SK-N-SH (cell line): Measurements from ENCODE around the gene CLEC9A. TPM values are rescaled to one million over a fixed set of nuclear protein-coding genes. Genes with fewer than 3 reads are reported as not detected.

Experiments
- CTCF ChIA-PET: fragments of 300-600, 350-600 bp; formaldehyde crosslinking; extraction: SDS; loops from one replicate; lab custom pipeline; 2021; lab: Yijun Ruan, JAX
- POLR2A ChIA-PET: fragments of 350-600 bp; sonication (Branson Sonifier 250); formaldehyde crosslinking; extraction: SDS; loops from one replicate; lab custom pipeline; 2020; ENCODE audit warnings: antibody characterized with exemption, inconsistent platforms; lab: Yijun Ruan, JAX
- DNase-seq: peaks from one replicate; pipeline ENCODE4 v3.0.0; 2012
- H2AFZ ChIP-seq: fragments of 200-600 bp; sonication (generic); 2 replicates; pipeline ENCODE4 v1.8.1; 2016; ENCODE audit warnings: antibody characterized with exemption, mild to moderate bottlenecking, low read depth
- H3F3A ChIP-seq: fragments of 200-600 bp; sonication (generic); replicated peaks from 2 replicates; pipeline ENCODE3; 2016; ENCODE audit warnings: antibody characterized with exemption, mild to moderate bottlenecking; ENCODE audit not compliant: insufficient read depth
- H3K27ac ChIP-seq, 2 experiments: fragments of 200-500 bp in 1 of 2; fragments of 200-600 bp in 1 of 2; sonication (Bioruptor generic) in 1 of 2; sonication (generic), shearing (Covaris generic) in 1 of 2; 2 replicates each; pipeline versions ENCODE4 v1.5.1 to v1.6.1; 2014 to 2016; ENCODE audit warnings: low read depth in 2 of 2, inconsistent platforms in 1 of 2, low read length in 1 of 2, mild to moderate bottlenecking in 1 of 2, mixed read lengths in 1 of 2
- H3K27me3 ChIP-seq: fragments of 200-600 bp; sonication (generic), shearing (Covaris generic); 2 replicates; pipeline ENCODE4 v1.6.1; 2016; ENCODE audit warnings: mixed run types; ENCODE audit not compliant: insufficient read depth
- H3K36me3 ChIP-seq, 2 experiments: fragments of 200-500 bp in 1 of 2; fragments of 200-600 bp in 1 of 2; sonication (Bioruptor generic) in 1 of 2; sonication (generic) in 1 of 2; replicated peaks in 1 of 2; 2 replicates each; pipeline versions ENCODE3 to v1.5.1; 2014 to 2016; ENCODE audit warnings: low read length in 1 of 2, mild to moderate bottlenecking in 1 of 2; ENCODE audit not compliant: insufficient read depth in 2 of 2, control insufficient read depth in 1 of 2
- H3K4me1 ChIP-seq, 2 experiments: fragments of 200-500 bp in 1 of 2; fragments of 200-600 bp in 1 of 2; sonication (Bioruptor generic) in 1 of 2; sonication (generic), shearing (Covaris generic) in 1 of 2; 2 replicates each; pipeline versions ENCODE4 v1.5.1 to v1.6.1; 2014 to 2016; ENCODE audit warnings: low read depth in 1 of 2, low read length in 1 of 2, mixed run types in 1 of 2; ENCODE audit not compliant: insufficient read depth in 2 of 2, control insufficient read depth in 1 of 2
- H3K4me2 ChIP-seq: fragments of 200-600 bp; sonication (generic), shearing (Covaris generic); 2 replicates; pipeline ENCODE4 v1.6.1; 2017; ENCODE audit warnings: mixed run types
- H3K4me3 ChIP-seq, 2 experiments: fragments of 200-500 bp in 1 of 2; fragments of 200-600 bp in 1 of 2; sonication (Bioruptor generic) in 1 of 2; sonication (generic), shearing (Covaris generic) in 1 of 2; 2 replicates each; pipeline versions ENCODE4 v1.5.1 to v1.8.1; 2014 to 2016; ENCODE audit warnings: low read depth in 2 of 2, inconsistent platforms in 1 of 2, low read length in 1 of 2, mild to moderate bottlenecking in 1 of 2, mixed read lengths in 1 of 2, moderate library complexity in 1 of 2
- H3K79me2 ChIP-seq: fragments of 200-600 bp; sonication (generic); 2 replicates; pipeline ENCODE4 v1.8.1; 2017; ENCODE audit warnings: mild to moderate bottlenecking; ENCODE audit not compliant: insufficient read depth
- H3K9ac ChIP-seq: fragments of 200-600 bp; sonication (generic); 2 replicates; pipeline ENCODE4 v1.6.1; 2017; ENCODE audit warnings: mixed run types
- H3K9me2 ChIP-seq: fragments of 200-600 bp; sonication (generic); 2 replicates; pipeline ENCODE4 v1.6.1; 2017; ENCODE audit warnings: mixed run types
- H3K9me3 ChIP-seq: fragments of 200-600 bp; sonication (generic); 2 replicates; pipeline ENCODE4 v1.6.1; 2017; ENCODE audit warnings: mixed run types, mild to moderate bottlenecking, moderate library complexity
- H4K20me1 ChIP-seq: fragments of 200-600 bp; sonication (generic); 2 replicates; pipeline ENCODE4 v1.6.1; 2017; ENCODE audit warnings: mild to moderate bottlenecking, mixed run types; ENCODE audit not compliant: insufficient read depth
- CHD2 ChIP-seq: fragments of 150-350 bp; IDR thresholded peaks from 2 replicates; pipeline ENCODE4 v1.6.1; 2018; ENCODE audit warnings: low read length; ENCODE audit not compliant: partially characterized antibody
- CTCF ChIP-seq: fragments of 200-600 bp; sonication (generic); IDR thresholded peaks from 2 replicates; pipeline ENCODE4 v1.6.1; 2017; ENCODE audit warnings: antibody characterized with exemption, mild to moderate bottlenecking, moderate library complexity
- EZH2phosphoT487 ChIP-seq: fragments of 200-600 bp; sonication (generic); IDR thresholded peaks from 2 replicates; pipeline ENCODE4 v1.6.1; 2017; ENCODE audit warnings: low read depth, mixed run types, mild to moderate bottlenecking, antibody characterized with exemption, moderate library complexity, borderline replicate concordance
- FOXJ3 ChIP-seq: sonication (generic); formaldehyde crosslinking; IDR thresholded peaks from 2 replicates; pipeline ENCODE4 v1.5.1; 2020; ENCODE audit warnings: mild to moderate bottlenecking, missing genetic modification reagents
- FOXM1 ChIP-seq: IDR thresholded peaks from 2 replicates; pipeline ENCODE4 v1.4.0; 2012; ENCODE audit warnings: low read depth, mild to moderate bottlenecking
- MEF2A ChIP-seq: IDR thresholded peaks from 2 replicates; pipeline ENCODE4 v1.4.0; 2012; ENCODE audit warnings: low read depth, borderline replicate concordance
- NFIC ChIP-seq: IDR thresholded peaks from 2 replicates; pipeline ENCODE4 v1.4.0; 2012; ENCODE audit warnings: borderline replicate concordance
- NRF1 ChIP-seq: IDR thresholded peaks from 2 replicates; pipeline ENCODE4 v1.6.1; 2012; ENCODE audit warnings: low read depth, mild to moderate bottlenecking, low read length
- POLR2AphosphoS5 ChIP-seq: IDR thresholded peaks from 2 replicates; pipeline ENCODE4 v1.6.1; 2012; ENCODE audit warnings: low read depth, low read length
- RFX5 ChIP-seq: IDR thresholded peaks from 2 replicates; pipeline ENCODE4 v1.6.1; 2012; ENCODE audit warnings: mild to moderate bottlenecking, improper control_type of control experiment, low read length
- SMC3 ChIP-seq: IDR thresholded peaks from 2 replicates; pipeline ENCODE4 v1.6.1; 2012; ENCODE audit warnings: low read depth, low read length, improper control_type of control experiment
- TEAD4 ChIP-seq: IDR thresholded peaks from 2 replicates; pipeline ENCODE4 v1.4.0; 2012; ENCODE audit warnings: mild to moderate bottlenecking, borderline replicate concordance; ENCODE audit not compliant: insufficient read depth
- USF2 ChIP-seq: fragments of 150-350 bp; IDR thresholded peaks from 2 replicates; pipeline ENCODE4 v1.6.1; 2017; ENCODE audit warnings: antibody characterized with exemption, low read length, low read depth, borderline replicate concordance
- WGBS: methylation state at CpG from one replicate; pipeline ENCODE4 v1.1.6; 2017; ENCODE audit warnings: low lambda C conversion rate; 5-methylcytosine and 5-hydroxymethylcytosine counted together
- polyA plus RNA-seq, 3 experiments: library from polyadenylated mRNA; depleted of rRNA; stranded (reverse); fragments of >200 nt; gene quantifications; 2 replicates each; pipeline ENCODE4 v1.2.3, GENCODE V29; 2012
- TF ChIP-seq, protein P1 (sequence below): IDR thresholded peaks from 2 replicates; pipeline ENCODE4 v1.6.1; 2012; ENCODE audit warnings: mild to moderate bottlenecking, low read depth, low read length, moderate library complexity
- TF ChIP-seq, protein P2 (sequence below): IDR thresholded peaks from 2 replicates; pipeline ENCODE4; 2012
- TF ChIP-seq, protein P3 (sequence below): IDR thresholded peaks from 2 replicates; pipeline ENCODE4 v1.4.0; 2012; ENCODE audit warnings: low read depth, borderline replicate concordance
- TF ChIP-seq, protein P4 (sequence below): IDR thresholded peaks from 2 replicates; pipeline ENCODE4 v1.4.0; 2012; ENCODE audit warnings: low read depth, borderline replicate concordance

Gene CLEC9A
- polyA plus RNA-seq, 1 of the 3 experiments (the other 2 are of a cell fraction) = not detected

DNA sequence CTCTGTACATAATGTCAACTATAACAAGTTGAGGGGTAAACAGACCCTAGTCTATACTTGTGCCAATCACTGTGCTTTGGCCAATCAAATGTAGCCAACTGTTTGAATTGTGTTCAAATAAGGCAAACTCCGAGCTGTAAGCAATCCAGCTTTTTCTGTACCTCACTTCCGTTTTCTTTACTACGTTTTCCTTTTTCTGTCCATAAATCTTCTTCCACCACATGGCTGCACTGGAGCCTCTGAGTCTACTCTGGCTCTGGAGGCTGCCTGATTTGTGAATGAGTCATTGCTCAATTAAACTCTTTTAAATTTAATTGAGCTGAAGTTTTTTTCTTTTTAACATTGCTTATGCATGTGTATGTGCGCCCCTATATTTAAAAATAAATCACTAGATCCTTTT, 38.6 kb downstream of the CLEC9A start:
- Histone ChIP-seq H3K4me2 (no peak overlapping the region), H3K4me1 (no peaks in the 10 kb centered on the region; a peak in 1 of 4 replicates), H3K9me3 (no peaks in the 10 kb centered on the region), H3F3A (no peaks in the 10 kb centered on the region)
- TF ChIP-seq RFX5 (no peak), MEF2A (no peak), USF2 (no peak), SMC3 (no peak), EZH2phosphoT487 (no peak), FOXJ3 (CRISPR knock-in tag) (no peak), NRF1 (no peak), NFIC (no peak), POLR2AphosphoS5 (no peak), CTCF (no peak), CHD2 (no peak), TEAD4 (no peak), FOXM1 (no peak)
- TF ChIP-seq, protein P1, sequence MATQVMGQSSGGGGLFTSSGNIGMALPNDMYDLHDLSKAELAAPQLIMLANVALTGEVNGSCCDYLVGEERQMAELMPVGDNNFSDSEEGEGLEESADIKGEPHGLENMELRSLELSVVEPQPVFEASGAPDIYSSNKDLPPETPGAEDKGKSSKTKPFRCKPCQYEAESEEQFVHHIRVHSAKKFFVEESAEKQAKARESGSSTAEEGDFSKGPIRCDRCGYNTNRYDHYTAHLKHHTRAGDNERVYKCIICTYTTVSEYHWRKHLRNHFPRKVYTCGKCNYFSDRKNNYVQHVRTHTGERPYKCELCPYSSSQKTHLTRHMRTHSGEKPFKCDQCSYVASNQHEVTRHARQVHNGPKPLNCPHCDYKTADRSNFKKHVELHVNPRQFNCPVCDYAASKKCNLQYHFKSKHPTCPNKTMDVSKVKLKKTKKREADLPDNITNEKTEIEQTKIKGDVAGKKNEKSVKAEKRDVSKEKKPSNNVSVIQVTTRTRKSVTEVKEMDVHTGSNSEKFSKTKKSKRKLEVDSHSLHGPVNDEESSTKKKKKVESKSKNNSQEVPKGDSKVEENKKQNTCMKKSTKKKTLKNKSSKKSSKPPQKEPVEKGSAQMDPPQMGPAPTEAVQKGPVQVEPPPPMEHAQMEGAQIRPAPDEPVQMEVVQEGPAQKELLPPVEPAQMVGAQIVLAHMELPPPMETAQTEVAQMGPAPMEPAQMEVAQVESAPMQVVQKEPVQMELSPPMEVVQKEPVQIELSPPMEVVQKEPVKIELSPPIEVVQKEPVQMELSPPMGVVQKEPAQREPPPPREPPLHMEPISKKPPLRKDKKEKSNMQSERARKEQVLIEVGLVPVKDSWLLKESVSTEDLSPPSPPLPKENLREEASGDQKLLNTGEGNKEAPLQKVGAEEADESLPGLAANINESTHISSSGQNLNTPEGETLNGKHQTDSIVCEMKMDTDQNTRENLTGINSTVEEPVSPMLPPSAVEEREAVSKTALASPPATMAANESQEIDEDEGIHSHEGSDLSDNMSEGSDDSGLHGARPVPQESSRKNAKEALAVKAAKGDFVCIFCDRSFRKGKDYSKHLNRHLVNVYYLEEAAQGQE = no peak
- TF ChIP-seq, protein P2, sequence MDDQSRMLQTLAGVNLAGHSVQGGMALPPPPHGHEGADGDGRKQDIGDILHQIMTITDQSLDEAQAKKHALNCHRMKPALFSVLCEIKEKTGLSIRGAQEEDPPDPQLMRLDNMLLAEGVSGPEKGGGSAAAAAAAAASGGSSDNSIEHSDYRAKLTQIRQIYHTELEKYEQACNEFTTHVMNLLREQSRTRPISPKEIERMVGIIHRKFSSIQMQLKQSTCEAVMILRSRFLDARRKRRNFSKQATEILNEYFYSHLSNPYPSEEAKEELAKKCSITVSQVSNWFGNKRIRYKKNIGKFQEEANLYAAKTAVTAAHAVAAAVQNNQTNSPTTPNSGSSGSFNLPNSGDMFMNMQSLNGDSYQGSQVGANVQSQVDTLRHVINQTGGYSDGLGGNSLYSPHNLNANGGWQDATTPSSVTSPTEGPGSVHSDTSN = no peak
- TF ChIP-seq, protein P3, sequence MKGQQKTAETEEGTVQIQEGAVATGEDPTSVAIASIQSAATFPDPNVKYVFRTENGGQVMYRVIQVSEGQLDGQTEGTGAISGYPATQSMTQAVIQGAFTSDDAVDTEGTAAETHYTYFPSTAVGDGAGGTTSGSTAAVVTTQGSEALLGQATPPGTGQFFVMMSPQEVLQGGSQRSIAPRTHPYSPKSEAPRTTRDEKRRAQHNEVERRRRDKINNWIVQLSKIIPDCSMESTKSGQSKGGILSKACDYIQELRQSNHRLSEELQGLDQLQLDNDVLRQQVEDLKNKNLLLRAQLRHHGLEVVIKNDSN = no peak
- TF ChIP-seq, protein P4, sequence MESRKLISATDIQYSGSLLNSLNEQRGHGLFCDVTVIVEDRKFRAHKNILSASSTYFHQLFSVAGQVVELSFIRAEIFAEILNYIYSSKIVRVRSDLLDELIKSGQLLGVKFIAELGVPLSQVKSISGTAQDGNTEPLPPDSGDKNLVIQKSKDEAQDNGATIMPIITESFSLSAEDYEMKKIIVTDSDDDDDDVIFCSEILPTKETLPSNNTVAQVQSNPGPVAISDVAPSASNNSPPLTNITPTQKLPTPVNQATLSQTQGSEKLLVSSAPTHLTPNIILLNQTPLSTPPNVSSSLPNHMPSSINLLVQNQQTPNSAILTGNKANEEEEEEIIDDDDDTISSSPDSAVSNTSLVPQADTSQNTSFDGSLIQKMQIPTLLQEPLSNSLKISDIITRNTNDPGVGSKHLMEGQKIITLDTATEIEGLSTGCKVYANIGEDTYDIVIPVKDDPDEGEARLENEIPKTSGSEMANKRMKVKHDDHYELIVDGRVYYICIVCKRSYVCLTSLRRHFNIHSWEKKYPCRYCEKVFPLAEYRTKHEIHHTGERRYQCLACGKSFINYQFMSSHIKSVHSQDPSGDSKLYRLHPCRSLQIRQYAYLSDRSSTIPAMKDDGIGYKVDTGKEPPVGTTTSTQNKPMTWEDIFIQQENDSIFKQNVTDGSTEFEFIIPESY = no peak
- TF ChIP-seq, all 33 proteins: peak for 0
- peak overlapping the region; percentile 21; the same call in 1 of the 2 replicates for H2AFZ ChIP-seq
- no peaks in the 10 kb centered on the region for H3K9me2 ChIP-seq
- 5% methylated on average over 4 of the region's 4 CpGs for WGBS
- POLR2A ChIA-PET = no interaction called here
- no peaks in the 10 kb centered on the region; the same call in 1 of the 2 replicates for H3K27me3 ChIP-seq
- CTCF ChIA-PET = no interaction called here
- no peak overlapping the region for H3K27ac ChIP-seq
- DNase-seq = no peak
- no peaks in the 10 kb centered on the region for H4K20me1 ChIP-seq
- no peaks in the 10 kb centered on the region for H3K36me3 ChIP-seq
- no peaks in the 10 kb centered on the region for H3K79me2 ChIP-seq
- H3K4me3 ChIP-seq = no peak overlapping the region
- no peak overlapping the region for H3K9ac ChIP-seq
